K562 (cell line): ENCODE measurements around the gene FRMD3.

Experiments used
- CTCF ChIP-seq, 3 experiments: IDR thresholded peaks in 2 of 3; conservative IDR thresholded peaks in 1 of 3; 2 replicates each; pipeline ENCODE4 v1.5.1; 2011 to 2012; ENCODE audit warnings: low read length in 3 of 3, mild to moderate bottlenecking in 3 of 3, control low read depth in 2 of 3, improper control_type of control experiment in 1 of 3, inconsistent platforms in 1 of 3, low read depth in 1 of 3, mixed read lengths in 1 of 3, moderate library complexity in 1 of 3; ENCODE audit not compliant: insufficient read depth in 2 of 3
- TCF3 ChIP-seq: sonication (generic); formaldehyde crosslinking; IDR thresholded peaks from 2 replicates; pipeline ENCODE4 v1.4.0; 2020; ENCODE audit warnings: mild to moderate bottlenecking, missing genetic modification reagents
- ZFX ChIP-seq: sonication (generic); formaldehyde crosslinking; IDR thresholded peaks from 2 replicates; pipeline ENCODE4 v1.8.0; 2022; ENCODE audit warnings: mild to moderate bottlenecking, missing genetic modification reagents, moderate library complexity

- TF ChIP-seq ZFX (CRISPR knock-in tag) (no peak), TCF3 (no peak), CTCF (IDR thresholded peaks at IDR 0.05 in 2 of 3, conservative IDR thresholded peaks at IDR 0.05 in 1 of 3; ENCODE audit: insufficient read depth in 2 of 3, low read depth in 1 of 3, low read length in 3 of 3) (peak in 2 of 3 experiments; percentile 5 to 16; a peak in 1 of 6 replicates)
Measured at GRCh38 chr9:83330207-83331196, 207.7 kb downstream of the FRMD3 start.
